GM19438 (cell line): ENCODE data around the gene SPATA31E1.
"Not testable (repeated sequence)": the region's sequence is repeated elsewhere in the genome, so short reads cannot be mapped to it uniquely, and the experiment has no call there.

Experiments used
- ATAC-seq: cut with Tn5 transposase; IDR thresholded peaks from one replicate; pipeline ENCODE4 v1.9.1; 2021; ENCODE audit warnings: low read depth; ENCODE audit not compliant: unreplicated experiment

Gene SPATA31E1

DNA sequence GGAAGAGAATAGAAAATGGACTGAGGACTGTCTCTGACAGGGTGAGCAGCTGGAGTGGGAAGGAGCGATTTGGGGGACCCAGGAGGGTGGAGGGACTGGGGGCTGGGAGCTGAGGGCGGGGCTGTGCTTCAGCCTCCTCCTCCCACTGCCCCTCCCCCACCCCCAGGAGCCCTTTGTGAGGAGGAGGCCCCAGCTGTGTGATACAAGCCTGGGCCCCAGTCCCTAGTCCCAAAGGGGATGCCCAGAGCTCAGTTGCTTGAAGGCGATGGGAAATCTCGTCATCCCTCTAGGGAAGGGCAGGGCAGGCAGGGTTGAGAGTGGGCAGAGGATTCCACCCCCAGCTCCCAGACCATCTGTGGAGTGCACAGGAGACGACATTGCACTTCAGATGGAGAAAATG, at the start of gene SPATA31E1:
SPATA31E1 (plus strand) TSS at position 251 of the 400 bp plus-strand sequence; CDS start at position 266, 15 bp downstream.
- no peak for ATAC-seq

DNA sequence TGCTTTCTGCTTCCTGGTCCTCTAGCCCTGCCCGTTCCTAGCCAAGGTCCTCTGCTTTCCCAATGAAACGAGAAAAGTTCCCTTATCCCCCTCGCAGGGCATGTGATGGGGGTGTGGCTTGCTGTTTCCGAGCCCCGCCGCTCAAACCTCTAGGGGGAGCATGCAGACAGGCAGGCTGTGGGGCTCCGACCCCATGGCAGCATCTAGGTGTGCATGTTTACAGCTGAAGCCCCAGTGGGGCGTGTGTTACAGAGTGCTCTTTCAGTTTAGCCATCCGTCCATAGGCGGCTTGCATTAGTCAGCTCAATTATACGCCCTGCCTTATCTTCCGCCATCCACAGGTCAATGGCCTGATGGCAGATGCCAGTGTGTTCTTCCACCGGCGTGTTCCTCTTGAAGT, 48.3 kb upstream of the SPATA31E1 start:
- ATAC-seq = no peak

DNA sequence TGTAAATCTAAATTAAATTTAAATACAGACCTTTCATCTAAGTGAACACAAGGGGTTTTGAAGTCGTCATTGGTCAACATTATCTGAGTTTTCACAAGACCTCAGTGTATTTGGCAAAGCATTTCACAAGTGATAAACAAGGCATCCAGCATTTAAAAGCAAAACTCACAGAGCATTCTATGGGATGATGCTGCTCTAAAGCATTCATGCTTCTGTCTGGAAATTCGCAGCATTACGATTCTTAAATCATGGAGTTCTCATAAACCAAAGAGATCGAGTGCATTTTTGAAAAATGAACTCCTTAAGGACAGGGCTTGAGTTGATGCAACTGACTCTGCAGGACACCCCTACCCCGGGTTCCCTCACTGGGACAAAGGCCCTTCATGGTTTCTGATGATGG, 46.1 kb upstream of the SPATA31E1 start:
- ATAC-seq = no peak

DNA sequence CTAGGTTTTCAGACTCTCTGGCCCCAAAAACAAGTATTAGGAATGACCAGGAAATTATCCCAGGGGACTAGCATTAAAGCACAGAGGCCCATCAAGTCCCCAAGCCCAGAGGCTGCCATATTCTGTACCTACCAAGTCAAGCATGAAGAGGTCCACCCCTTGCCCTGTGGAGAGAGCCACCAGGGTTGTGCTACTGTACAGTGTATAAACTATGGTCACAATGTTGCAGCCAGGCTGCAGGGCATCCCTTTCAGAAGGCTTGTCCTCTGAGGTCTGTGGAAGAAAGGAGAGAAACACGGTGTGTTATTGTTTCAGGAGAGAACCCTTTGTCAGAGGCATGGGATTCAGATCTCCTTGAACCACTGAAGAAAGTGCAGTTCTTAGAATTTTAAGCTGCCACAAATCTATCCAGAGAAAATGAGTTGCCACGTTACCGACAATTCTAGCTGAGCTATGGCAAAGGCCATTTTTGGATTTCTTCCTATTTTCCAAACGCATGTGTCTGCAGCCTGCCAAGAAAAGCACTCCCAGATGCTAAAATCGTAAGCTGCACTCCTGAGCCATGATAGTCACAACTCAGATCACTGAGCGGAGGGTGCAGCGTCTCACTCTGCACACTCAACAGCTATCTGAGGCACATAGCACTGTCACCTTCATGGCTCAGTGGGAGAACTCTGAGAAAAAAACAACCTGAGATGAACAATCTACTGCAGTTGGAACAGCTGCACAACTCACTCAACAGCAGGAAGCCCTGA, 45.5 kb upstream of the SPATA31E1 start:
- ATAC-seq = no peak

DNA sequence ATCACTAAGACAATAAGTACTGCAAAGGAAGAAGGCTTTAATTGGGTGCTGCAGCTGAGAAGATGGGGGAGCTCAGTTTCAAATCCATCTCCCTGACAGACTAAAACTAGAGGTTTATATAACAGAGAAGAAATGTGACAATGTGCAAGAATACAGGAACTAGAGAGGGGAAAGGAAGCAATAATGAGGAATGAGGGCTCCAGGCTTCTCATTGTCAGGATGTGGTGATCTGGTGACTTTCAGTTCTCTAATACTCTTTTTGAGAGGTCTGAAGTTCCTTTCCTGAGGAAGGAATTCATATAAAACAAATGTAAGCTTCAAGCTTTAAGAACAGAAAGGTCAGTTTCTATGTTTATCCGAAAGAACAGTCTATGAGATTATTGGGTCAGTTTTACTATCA, 42.5 kb upstream of the SPATA31E1 start:
- ATAC-seq = no peak

DNA sequence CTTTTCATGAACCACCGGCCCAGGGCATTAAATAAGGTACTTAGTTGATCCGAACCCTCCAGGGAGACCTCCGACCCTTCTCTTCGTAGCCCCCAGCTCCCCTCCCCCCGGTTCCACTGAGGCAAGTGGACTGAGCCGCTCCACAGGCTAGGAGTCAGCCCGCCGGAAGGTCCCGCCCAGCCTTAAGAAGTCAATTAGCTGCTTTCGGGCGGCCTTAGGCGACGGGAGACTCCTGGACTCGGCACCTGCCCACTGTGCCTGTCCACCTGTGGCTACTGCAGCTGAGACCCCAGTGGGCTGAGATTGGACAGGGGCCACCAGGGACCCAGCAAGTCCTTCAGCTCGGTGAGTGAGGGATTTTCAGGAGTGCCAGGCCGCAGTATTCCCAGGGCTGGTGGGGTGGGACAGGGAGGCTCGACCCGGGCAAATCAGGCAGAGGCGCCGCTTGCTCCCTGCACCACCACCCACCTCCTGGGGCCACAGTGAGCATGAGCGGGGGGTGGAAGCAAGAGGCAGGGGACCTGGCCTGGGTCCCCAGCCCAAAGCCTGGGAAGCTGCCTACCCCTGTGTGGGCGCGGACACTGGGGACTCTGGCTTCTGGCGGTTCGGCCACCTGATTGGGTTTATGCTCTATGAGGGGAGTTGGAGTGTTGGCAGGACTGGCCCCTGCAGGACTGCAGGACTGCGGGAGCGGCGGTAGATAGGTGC, 39.6 kb upstream of the SPATA31E1 start:
- ATAC-seq = no peak

DNA sequence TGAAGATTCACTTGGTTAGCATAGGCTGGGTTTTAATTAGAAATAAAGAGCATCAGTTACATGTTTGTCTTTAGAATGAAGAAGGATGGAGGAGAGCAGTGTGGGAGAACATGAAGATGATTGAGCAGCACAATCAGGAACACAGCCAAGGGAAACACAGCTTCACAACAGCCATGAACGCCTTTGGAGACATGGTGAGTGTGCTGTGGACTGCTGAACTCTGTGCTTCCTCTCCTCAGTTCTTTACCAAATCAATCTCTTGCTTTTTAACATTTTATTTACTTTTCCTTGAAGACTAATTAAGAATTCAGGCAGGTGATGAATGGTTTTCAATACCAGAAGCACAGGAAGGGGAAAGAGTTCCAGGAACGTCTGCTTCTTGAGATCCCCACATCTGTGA, 38.2 kb upstream of the SPATA31E1 start:
- ATAC-seq = no peak

DNA sequence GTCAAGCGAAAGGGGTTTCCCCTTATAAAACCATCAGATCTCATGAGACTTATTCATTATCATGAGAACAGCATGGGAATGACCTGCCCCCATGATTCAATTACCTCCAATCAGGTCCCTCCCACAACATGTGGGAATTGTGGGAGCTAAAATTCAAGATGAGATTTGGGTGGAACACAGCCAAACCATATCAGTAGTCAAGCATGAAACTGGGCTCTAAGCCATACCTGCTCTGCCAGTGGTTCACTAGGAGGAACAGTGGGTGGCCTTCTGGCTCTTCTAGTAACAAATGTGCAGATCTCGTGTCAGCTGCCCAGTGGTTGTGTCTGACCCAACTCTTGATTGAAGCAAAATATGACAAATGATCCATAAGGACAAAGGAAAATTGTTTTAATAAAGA, 34.9 kb upstream of the SPATA31E1 start:
- ATAC-seq = not testable (repeated sequence)

DNA sequence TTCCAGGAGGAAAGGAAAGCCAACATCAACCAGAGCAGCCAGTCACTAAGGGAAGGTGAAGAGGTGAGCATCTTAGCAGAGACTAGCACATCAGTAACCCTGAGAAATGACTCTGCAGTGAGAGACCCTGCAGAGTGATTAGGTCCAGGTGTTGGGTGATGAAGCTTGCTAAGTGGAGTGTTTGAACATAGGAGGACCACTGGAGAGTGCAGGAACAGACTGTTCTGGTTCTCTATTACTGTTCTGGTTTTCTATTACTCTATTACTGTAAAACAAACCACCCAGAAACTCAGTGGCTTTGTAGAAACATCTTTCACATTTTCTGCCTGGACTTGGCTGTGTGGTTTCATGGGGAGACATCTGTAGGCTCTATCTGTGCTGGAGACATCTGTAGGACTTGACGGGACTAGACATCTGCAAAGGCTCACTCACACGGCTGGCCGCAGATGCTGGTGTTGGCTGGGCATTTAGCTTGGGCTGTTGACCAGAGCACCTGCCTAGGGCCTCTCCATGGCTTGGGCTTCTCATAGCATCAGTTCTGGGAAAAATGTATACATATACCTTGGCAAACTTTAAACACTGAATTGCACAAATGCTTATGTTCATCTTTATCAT, 33.4 kb upstream of the SPATA31E1 start:
- ATAC-seq = no peak

DNA sequence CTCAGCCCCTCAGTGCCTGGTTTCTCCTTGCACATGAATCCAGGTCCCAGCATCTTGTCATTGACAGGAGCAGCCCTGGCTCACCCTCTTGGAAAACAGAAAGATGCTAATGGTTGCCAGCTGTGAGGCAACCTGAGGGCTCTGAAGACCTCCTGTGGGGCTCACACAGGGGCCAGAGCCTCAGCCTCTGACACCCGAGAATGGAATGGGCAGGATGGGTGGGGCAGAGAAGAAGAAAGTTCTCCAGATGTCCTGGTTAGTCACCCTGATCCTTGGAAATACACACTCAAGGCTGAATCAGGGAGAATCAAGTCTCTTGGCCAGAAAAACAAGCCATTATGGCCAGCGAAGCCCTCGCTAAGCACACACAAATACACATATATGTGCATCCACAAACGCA, 32.3 kb upstream of the SPATA31E1 start:
- no peak for ATAC-seq

DNA sequence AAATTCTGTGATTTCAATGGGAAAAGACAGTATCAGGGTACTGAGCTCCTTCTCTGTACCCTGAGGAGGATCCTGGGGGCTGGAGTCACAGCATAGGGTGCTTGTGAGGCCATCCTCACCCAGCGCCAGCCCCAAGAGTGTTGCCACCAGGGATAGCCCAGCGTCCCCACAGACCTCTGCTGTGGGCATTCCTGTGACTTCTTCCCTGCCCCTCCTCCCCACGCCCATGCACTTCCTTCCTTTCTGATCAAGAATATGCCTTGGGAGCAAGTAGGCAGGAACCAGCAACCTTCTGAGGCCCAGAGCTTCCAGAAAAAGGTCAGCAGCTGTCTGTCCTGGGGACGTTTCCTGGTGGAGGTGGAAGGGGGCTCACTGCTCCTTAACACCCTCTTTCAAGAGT, 31.5 kb upstream of the SPATA31E1 start:
- not testable (repeated sequence) for ATAC-seq

DNA sequence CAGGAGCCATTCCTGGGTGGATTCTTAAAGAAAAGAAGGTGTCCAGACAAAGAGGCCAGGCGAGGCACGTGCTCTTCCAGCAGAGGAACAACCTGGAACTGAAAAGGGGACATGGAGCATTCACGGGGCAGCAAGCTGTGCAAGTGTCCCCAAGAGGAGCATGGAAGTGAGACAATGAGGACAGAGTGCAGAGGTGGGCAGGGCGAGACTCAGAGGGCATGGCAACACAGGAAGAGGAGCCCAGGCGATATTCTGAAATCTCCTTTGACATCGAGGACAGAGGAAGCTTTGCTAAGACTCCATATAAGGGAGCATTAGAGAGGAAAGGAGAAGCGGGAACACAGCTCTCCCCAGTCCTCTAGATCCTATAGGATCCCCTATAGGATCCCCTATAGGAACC, 29.4 kb upstream of the SPATA31E1 start:
- ATAC-seq = no peak

DNA sequence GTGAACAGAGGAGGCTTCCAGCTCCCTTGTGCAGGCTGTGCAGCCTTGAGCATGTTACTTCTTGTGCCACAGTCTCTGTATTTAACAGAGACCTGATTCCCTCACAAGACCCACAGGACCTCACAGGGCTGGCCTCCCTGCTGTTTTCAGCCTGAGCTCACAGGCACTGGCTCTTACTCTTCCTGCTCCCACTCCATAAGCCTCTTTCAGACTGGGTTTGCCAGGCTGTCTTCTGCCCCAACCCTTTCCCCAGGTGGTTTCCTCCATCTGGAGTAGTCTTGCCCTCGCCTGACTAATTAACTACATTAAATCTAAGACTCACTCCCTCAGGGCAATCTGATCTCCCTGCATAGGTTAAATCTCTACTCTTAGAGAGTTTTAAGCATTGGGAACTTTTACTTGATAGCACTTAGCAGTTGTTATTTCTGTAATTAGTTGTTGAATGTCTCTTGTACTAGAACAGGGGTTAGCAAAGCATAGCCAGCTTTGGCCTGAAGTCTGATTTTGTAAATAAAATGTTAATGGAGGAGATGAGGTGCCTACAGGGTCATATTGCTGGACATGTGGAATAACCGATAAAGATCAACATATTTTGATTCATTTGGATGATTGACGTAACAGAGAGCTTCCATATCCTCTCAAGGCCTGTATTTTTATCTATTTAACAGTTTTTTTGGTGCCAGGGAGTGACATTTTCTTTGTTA, 28.6 kb upstream of the SPATA31E1 start:
- ATAC-seq = no peak

DNA sequence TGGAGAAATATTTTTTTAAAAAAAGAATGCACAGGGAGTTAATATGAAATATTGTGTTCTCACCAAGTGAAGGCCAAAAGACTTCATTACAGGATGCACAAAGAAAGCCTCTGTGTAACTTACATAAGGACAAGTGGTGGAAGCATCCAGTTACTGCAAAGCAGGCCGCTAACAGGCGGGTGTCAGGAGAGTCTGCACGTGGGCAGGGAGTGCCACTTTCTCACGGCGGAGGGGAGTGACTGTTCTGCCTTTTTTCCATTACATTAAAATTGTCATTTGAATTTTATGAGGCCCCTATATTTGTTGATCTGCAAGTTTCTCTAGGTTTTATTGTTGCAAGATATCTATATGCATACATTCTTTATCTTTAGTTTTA, 28.1 kb upstream of the SPATA31E1 start:
- no peak for ATAC-seq

DNA sequence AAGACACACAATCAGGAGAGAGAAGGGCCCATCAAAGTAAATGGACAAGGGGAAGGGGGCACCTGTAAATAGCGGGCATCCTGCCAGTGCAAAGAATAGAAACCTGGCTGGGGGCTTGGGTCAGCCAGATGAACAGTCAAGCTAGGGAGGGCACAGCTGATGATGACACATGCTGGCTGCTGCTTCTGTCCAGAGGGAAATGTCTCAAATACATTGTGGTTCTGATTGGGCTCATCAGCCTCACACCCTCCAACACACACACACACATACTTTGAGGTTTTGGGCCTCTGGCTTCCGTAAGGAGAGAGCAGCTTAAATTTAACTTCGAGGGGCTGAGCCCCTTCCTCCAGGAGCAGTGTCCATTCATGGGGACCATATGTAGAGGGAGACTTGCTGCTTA, 27.6 kb upstream of the SPATA31E1 start:
- ATAC-seq = no peak

DNA sequence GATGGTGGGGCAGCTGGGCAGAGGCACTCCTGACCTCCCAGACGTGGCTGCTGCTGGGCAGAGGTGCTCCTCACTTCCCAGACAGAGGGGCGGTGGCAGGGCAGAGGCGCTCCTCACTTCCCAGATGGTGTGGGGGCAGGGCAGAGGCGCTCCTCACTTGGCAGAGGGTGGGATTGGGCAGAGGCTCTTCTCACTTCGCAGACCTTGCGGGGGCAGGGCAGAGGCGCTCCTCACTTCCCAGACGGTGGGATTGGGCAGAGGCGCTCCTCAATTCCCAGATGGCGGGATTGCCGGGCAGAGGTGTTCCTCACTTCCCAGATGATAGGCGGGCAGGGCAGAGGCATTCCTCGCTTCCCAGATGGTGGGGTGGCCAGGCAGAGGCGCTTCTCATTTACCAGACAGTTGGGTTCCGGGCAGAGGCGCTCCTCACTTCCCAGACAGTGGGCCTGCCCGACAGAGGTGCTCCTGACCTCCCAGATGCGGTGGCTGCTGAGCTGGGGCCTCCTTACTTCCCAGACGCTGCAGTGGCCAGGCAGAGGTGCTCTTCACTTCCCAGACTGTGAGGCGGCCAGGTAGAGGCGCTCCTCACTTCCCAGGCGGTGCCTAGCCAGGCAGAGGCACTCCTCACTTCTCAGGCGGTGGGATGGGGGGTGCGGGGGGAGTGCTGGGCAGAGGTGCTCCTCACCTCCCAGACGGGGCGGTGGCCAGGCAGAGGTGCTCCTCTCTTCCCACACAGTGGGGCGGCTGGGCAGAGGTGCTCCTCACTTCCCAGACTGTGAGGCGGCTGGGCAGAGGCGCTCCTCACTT, 25.3 kb upstream of the SPATA31E1 start:
- no peak for ATAC-seq

DNA sequence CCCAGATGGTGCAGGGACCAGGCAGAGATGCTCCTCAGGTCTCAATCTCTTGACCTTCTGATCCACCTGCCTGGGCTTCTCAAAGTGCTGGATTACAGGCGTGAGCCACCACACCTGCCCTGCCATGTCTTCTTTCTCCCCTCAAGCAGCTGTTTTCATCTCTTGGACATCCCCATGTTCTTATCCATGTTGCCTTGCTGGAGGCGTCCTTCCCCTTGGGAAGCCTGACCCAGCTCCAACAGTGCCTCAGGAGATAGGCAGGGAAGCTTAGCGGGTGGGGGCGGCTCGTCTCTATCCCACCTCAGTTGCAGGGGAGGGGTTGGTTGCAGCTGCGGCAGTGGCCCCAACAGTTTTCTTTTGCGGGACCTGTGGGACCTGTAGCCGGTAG, 24.7 kb upstream of the SPATA31E1 start:
- no peak for ATAC-seq

DNA sequence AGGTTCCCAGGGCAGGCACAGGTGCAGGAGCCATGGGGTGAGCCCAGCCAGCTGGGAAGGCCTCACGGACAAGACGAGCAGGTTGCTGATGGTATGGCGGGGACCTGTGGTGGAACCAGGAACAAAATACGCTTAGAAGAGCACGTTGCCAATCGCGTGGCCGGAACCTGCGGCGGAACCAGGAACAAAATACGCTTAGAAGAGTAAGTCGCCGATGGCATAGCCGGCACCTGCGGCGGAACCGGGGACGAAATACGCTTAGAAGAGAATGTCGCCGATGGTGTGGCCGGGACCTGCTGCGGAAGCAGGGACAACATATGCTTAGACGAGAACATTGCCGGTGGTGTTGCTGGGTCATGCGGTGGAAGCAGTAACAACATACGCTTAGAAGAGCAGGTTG, 23.5 kb upstream of the SPATA31E1 start:
- ATAC-seq = no peak

DNA sequence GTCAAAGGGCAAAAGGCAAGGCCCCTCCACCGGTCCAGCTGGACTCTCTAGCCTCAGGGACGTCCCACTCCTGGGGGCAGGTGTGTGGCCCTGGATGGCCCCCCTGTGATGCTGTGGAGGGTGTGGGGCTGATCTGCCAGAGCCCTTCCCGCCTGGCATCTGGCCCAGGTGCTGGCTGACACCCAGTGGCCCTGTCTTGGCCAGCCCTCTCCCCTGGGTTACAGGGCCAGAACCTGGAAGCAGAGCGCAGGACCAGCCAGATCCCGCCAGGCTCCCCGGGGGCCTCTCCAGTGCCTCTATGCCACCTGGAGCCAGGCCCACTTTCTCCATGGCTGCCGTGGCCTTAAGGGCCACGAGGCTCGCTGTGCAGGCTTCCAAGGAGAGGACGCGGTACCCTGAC, 22.9 kb upstream of the SPATA31E1 start:
- no peak for ATAC-seq

DNA sequence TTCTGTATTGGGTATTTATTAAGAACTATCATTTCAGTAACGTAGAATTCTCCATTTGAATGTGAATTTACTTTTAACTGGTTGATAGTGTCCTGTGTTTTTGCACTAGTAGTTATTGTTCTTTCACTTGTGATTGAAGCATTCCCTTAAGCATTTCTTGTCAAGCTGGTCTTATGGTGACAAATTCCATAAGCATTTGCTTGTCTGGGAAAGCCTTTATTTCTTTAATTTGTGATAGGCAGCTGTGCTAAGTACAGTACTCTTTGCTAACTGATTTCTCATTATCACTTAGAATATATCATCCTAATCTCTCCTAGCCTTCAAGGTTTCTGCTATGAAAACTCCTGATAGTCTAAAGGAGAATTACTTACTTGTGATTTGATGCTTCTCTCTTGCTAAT, 21.3 kb upstream of the SPATA31E1 start:
- no peak for ATAC-seq
